GM18870 (cell line): ENCODE data around the gene SCTR.

Experiments
- ATAC-seq: cut with Tn5 transposase; IDR thresholded peaks from one replicate; pipeline ENCODE4 v1.9.1; 2021; ENCODE audit warnings: moderate library complexity; ENCODE audit not compliant: unreplicated experiment

SCTR gene

DNA sequence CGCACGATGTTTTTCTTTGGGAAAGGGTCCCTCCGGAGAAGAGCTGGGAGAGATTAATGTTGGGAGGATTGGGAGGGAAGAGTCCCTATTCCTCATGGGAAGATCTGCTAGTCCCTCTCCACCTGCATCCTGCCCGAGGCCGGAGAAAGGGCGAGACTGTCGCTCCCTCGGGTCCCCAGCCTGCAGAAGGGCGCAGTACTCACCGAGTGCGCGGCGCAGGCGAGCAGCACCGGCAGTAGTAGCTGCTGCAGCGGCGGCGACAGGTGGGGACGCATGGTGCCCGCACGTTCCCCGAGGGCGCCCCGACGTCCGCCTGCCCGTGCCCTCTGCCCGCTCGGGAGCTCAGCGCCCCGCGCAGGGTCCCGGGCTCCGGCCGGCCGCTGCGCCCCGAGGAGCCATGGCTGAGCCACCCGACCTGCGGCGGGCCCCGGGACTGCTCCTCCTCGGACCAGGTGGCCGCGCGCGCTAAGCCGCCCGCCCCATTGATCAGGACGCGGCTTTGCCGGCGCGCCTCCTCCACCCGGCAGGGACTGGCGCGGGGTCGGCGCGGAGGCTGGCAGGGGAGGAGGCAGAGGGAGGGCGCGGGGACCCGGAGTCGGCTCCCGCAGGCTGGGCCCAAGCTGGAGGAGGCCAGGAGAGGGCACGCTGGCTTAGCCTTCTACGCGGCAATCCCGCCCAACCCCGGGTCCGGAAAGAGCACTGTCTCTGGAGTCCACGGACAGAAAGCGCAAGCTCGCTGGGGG is at the start of gene SCTR:
Gene SCTR (minus strand): TSS at position 532 of the 743 bp plus-strand sequence. CDS start 257 bp downstream, at position 275.
- no peak for ATAC-seq

DNA sequence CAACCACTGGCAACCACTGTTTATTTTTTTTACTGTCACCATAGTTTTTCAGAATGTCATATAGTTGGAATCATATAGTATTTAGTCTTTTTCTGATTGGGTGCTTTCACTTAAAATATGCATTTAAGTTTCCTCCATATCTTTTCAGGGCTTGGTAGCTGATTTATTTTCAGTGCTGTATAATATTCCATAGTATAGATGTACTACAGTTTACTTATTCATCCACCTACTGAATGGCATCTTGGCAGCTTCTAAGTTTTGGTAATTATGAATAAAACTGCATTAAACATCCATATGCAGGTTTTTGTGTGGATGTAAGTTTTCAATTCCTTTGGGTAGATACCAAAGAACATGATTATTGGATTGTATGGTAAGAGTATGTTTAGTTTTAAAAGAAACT is 43.0 kb upstream of the SCTR start:
- ATAC-seq = no peak

DNA sequence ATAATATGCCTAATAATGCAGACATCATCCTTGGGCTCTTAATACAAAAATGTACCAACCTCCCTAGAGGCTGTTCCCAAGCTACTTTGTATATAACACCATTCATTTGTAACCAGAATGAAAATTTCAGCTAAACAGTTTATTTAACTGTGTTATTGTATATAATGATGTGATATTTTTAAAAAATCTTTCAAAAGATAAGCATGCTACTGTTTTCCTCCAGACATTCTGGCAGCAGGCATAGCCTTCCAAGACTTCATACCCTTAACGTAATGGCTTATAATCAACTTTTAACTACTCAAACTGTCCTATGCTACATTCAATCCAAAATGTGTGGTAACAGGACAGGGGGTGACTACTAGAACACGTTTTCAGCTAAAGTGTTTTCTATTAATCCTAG is 41.2 kb upstream of the SCTR start:
- no peak for ATAC-seq

DNA sequence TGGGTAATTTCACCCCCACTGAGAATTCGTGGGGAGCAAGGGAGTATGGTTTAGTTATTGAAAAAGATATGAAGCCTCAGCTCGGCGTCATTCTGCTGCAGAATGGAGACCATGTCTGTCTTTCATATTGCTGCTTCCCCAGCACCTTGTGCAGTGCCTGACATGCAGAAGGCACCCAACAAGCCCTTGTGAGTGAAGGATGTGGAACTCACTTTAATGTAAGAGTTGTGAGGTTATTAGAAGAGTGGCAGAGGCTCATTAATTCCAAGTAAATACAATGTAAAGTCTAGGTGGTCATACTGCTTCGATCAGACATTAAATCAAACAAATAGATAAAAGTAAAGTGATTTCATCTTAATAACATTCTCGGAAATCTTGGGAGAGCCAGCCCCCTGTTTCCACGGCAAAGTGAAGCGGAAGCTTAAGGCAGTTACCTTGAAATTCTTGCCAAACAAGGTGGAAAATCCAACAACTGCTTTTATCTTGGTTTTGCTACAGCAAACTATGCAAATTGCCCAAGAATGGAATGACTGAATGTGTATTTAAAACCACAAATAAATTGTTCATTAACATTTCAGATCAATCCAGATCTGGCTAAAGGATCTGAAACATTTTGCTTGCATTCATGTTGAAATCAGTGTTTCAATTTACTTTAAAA is 29.5 kb upstream of the SCTR start:
- no peak for ATAC-seq

DNA sequence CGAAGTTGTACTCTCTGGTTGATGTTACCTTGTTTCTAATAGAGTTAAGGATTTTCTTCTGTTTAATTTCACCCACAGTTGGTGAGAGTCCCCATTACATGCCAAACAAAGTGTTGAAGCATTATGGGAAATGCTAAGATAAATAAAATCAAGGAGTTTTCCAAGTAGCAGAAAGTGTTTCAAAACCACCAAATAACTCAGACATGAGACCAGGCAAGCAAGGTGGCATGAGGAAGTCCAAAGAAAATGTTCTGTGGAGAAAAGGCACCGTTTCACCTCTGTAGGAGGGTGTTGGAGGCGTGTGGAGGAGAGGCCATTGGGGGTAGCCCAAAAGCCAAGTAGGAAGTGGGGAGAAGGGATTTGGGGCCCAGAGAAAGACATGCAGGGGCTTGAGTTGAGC is 28.6 kb upstream of the SCTR start:
- no peak for ATAC-seq

DNA sequence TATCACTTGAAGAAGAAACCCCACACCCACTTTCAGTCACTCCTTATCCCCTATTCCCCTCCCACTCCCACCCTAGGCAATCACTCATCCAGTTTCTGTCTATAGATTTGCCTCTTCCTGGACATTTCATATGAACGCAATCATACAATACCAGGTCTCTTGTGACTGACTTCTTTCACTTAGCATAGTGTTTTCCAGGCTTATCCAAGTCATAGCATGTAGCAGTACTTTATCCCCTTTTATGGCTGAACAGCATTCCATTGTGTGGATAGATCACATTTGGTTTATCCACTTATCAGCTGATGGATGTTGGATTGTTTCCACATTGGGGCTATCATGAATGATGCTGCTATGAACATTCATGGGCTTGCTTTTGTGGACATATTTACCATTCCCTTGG is 26.6 kb upstream of the SCTR start:
- no peak for ATAC-seq

DNA sequence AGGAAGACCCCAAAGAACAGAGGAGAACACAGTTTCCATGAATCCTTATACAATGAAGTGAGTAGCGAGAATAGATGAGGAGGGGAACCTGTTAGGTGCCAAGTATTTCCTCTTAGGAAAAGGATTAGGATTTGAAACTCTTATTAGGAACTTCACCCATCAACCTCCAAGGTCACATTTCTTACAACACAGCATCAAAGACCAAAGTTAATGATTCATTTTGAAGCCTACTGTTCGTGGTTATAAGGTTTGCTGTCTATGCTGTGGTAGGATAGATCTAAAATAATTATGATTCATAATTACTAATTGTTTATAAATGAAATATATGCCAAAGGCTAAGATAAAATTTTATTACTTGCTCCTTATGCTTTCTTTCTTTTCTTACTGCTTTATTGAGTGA is 26.1 kb upstream of the SCTR start:
- no peak for ATAC-seq

DNA sequence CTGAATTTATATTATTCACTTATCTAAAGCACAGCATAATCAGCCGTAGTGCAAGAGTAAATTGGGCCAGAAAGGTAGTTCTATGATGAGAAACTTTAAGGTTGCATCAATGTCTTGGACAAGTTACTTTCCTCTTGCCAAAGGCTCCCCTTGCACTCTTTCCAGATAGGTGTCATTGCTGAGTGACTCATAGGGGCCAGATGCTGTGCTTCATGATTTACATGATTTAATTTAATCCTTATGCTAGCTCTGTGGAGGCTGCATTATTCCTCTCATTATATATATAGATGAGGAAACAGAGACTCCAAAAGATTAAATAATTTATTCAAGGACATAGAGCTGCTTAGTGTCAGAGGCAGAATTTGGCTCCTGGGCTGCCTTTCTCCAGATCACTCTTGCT is 25.0 kb upstream of the SCTR start:
- no peak for ATAC-seq

DNA sequence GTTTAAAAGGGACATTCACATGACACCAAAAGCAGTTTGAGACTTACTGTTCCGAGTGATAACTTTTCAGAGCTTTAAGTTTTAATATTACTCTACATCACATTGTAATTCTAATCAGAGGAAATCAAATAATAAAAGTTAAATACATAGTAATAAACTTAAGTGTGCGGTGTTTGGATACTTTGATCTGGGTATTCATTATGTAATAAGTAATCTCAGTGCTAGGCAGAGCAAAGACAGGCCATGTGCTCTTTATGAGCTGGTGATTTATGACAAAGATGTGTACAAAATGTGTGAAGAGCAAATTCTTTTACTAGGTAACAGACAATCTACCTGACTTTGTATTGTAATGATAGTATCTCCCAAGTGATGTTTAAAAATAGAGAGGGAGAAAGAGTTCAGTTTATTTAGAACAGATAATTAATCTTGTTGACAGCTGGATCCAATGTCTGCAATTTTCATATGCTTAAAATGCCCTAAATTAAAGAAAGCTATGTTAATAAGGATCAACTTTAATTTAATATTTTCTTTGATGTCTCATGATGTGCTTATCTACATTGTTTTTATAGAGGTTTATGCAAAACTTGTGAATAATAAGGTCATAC is 24.3 kb upstream of the SCTR start:
- ATAC-seq = no peak

DNA sequence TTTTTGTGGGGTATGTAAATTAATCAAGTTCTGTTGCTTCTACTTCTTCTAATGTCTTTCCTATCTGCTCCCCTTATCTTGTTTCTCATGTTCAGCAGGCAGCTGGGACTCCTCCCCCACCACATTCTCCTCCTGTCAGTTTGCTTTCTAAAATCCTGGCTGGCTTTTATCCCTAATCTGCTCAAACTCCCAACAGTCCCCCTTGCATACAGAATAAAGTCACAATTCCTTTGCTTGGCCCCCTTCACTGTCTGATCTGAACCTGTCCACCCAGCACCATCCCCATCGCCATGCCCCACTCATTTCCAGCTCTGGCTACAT is 22.1 kb upstream of the SCTR start:
- no peak for ATAC-seq

DNA sequence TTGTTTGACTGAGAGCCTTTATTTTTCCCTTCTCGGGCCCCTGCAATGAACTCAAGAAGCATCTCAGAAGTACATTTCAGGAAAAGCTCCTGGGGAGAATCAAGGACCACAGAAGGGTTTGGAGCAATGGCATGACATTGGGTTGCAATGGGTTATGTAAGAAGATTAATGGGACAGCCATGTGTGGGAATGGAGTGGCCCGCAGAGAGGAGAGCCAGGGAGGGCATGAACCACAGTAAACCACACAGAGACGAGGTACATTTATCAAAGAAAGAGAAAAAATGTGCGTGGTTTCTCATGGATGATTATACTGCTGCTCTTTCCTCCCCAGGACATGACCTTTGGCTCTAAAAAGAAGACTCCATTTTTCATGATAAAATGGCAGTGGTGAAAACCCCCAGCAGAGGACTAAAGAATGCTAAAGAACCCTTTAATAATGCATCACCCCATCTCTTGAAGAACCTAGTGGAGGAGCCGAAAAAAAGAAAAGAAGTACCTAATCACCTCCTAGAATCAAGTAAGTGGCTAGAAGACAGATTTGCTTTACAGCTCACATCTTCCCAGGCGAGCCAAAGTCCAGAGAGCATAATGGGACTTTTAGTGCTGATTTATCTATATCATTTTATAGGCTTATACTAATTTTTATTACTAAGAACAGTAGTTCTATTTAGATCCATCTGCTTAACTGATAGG is 21.6 kb upstream of the SCTR start:
- no peak for ATAC-seq

DNA sequence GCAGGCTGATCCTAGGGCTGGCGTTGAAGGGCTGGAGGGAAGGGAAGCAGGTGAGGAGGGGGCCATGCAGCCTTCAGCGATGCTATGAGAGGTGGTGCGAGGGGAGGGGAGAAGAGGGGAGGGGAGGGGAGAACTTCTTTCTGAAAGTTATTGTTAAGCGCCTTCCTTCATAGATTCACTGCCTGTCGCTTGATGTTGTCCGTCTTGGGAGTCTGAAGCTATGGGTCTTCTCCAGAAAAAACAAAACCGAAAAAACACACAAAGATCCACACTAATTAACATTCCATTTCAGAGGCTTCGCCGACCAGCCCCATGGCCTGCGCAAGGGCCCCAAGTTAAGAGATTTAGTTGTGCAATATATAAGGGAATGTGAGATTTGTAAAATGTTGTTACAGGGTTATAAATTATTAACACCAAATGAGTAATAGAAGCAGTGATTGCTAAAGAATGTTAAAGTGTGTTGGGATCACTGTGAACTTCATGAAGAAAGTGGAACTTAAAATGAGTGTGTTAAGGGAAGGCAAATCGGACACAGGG is 20.7 kb upstream of the SCTR start:
- ATAC-seq = no peak

DNA sequence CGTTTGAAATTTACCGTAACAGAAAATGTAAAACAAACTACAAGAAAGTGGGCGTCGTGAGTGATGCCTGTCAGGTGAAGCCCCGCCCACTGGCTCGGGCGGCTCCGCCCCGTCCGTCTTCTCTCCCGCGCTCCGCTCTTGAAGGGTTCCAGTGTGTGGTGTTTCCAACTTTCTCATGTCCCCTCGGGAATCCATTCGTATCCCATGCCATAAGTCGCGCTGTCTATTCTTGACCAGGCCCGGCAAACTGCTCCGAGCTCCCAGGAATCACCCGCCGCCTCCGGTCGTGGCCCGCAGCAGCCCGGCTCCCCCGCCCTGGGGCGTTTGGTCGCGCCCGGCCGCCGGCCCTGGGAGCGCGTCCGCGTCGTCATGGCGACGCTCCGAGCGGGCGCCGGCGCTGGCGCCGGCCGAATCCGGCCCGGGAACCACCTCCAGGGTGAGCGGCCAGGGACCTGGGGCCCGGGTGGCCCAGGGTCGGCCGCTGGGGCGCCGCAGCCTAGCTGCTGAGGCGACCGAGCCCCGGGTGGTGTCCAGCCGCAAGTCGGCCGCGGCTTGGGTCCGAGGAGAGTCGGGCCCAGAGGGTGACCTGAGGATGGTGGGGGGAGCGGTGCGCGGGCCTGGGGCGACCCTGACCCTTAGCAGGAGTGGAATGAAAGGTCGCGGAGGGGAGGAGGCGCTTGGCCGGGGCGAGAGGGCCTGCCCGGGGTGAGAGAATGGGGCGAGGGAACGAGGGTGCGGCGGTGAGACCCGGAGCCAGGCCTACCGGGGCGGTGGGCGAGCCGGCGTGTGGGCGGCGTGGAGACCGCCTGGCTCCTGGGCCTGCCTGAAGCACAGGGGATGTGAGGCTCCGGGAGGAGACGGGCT is 20.0 kb upstream of the SCTR start, which contains the start of gene CFAP221:
Gene CFAP221 (plus strand): TSS at position 375 of the 864 bp plus-strand sequence. CDS start 1,683 bp downstream, outside the sequence.
- ATAC-seq = peak; percentile 61

DNA sequence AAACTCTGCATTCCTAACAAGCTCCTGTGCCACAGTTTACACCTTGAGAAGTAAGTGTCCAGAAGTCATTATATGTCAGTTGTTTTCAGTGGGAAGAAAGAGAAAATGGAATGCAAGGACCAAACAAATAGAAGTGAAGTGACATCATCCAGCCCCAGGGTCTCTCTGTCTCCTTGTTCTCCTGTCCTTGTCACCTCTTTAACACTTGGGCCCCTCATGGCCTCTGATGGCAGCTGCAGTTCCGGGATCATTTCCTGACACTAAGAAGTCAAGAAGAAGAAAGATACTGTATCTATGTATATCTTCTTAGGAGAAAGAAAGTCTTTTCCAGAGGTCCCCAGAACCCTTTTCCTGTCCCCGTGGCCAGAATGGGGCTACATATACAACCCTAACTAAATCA is 17.2 kb upstream of the SCTR start:
- ATAC-seq = no peak

DNA sequence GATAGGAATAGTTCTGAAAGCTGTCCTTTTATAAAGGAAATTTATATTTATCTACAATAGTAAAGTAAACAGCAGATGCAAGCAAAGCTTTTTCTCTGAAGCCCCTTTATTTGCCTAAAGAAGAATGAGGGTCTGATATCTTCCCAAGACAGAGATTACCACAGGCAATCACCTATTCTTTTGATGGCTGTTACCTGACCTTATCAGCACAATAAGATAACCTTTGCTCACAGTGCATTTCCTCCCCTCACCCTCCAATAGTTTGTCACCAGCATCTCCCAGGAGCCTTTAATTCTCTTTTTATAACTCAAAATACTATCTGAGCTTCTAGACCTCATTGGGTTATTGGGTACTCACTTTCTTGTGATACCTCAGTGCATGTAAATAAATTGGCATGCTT is 13.5 kb upstream of the SCTR start:
- ATAC-seq = no peak

DNA sequence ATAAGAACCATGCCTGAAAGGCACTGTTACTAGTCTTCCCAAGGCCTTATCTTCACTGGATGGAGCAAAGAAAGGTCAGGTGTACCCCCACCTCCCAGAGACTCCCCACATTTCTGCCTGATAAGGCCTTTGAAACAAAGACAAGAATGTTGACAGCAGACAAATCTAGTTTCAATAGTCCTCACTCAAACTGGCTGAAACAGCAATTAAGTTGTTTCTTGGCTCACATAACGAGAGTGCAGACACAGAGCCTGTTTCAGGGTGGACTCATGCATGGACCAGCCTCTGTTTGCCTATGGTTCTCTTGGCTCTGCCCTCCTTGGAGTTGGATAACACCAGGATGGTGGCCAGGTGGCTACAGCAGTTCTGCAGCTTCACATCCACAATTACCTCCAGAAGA is 12.4 kb upstream of the SCTR start:
- ATAC-seq = no peak

DNA sequence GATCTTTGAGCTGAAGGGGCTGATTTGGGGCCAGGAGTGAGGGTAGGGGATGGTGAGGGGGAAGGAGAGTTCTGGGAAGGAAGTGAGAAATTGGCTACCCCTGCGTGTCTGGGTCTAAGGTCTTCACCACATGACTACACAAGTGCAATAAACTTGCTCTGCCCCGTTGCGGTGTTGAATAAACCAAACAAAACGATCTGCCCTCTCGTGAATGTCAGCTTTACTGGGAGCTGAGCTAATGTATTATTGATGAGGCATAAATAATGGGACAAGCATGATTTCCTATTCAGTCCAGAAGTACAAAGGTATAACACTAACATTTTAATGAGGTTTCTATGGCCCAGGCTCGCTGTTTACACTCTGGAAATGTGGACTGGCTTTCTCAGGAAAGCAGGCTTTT is 11.9 kb upstream of the SCTR start:
- no peak for ATAC-seq

DNA sequence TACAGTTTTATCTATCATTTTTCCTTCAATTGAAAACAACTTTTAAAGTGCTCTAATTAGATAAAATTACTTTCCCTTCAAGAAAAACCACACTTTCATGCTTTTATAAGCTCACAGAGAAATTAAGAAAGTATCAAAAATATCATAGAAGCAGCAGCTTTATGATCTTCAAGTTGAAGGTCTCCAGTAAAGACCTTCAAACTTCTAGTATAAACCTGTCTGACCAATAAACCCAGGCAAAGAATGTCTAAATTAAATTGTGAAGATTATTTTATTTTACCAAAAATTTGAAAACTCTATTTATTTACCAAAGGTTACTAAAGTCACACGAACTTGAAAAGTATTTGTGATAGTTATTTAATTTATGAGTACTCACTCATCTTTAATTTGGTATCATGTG is 9.3 kb upstream of the SCTR start:
- ATAC-seq = no peak

DNA sequence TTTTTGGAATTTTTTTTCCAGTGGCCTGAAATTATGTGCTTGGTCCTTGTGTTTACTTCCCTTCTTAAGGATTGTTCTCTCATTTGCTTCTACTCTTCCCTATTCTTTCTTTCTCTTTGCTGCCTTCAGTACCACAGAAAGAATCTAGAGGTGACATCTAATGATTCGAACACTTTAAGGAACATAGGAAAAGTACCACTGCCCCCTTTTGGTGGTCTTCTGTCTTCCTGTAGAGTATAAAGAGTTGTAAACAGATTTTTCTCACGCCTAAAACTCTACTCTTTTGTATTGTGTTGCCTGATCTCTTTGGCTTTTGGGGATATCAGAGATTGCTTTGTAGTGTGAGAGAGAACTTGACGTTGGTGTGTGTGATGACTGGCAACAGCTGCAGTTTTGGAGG is 7.0 kb upstream of the SCTR start:
- ATAC-seq = no peak

DNA sequence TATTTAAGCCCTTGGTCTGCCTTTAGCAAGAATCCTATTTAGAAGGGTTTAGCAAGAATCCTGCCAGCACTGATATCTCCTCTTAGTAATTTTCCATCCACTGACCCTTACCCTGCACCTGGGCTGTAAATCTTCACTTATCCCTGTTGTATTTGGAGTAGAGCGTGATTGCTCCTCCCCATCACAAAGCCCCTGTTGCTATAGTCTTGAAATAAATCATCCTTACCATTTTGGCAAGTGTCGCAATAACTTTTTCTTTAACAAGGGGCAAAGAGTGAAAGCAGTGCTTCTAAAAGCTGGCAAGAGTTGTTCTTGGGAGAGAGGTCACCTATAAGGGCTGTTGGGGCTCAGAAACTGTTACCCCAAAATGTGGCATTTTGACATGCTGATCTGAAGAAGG is 3.7 kb upstream of the SCTR start:
- no peak for ATAC-seq

DNA sequence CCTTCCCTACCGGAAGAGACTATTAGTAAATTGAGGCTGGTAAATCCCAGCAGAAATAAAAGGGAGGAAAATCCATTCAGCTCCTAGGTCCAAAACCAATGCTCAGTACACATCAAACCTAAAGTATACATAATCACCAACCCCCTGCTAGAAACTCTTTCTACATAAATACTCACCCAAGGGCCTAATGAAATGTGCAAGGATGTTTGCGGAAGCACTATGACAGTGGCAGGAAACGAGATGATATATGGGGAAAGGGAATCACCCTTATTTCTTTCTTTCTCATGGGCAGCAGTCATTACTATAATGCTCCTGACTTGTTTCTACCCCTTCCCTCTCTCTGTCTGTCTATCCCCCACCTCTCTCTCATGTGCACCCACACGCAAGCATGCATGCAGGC is 1.3 kb upstream of the SCTR start:
- ATAC-seq = no peak
